MM.1S (cell line): ENCODE data around the gene MINDY3.

Source experiments
- DNase-seq: peaks from one replicate; pipeline ENCODE4 v3.0.0-alpha.2; 2015
- H2AFZ ChIP-seq: fragments of 300-600 bp; sonication (generic); 2 replicates; pipeline ENCODE4 v1.6.0; 2016; ENCODE audit warnings: antibody characterized with exemption, low read length
- H3F3A ChIP-seq: fragments of 300-600 bp; sonication (generic); 2 replicates; pipeline ENCODE4 v1.6.1; 2016; ENCODE audit warnings: mild to moderate bottlenecking, antibody characterized with exemption, low read length, moderate library complexity, mixed read lengths; ENCODE audit not compliant: insufficient read depth
- H3K27ac ChIP-seq: fragments of 300-600 bp; sonication (generic); 2 replicates; pipeline ENCODE4 v1.5.1; 2016; ENCODE audit warnings: mild to moderate bottlenecking, low read length
- H3K27me3 ChIP-seq: fragments of 300-600 bp; sonication (generic); replicated peaks from 2 replicates; pipeline ENCODE4 v1.6.0; 2016; ENCODE audit warnings: low read length; ENCODE audit not compliant: insufficient read depth
- H3K36me3 ChIP-seq: fragments of 300-600 bp; sonication (generic); replicated peaks from 2 replicates; pipeline ENCODE4 v1.6.1; 2016; ENCODE audit warnings: mild to moderate bottlenecking, low read length, mixed read lengths; ENCODE audit not compliant: insufficient read depth
- H3K4me1 ChIP-seq: fragments of 300-600 bp; sonication (generic); 2 replicates; pipeline ENCODE4 v1.6.1; 2016; ENCODE audit warnings: low read length, mixed read lengths
- H3K4me2 ChIP-seq: fragments of 300-600 bp; sonication (generic); 2 replicates; pipeline ENCODE4 v1.6.0; 2016; ENCODE audit warnings: low read depth, low read length
- H3K4me3 ChIP-seq: fragments of 300-600 bp; sonication (generic); 2 replicates; pipeline ENCODE4 v1.5.1; 2016; ENCODE audit warnings: low read length, mixed read lengths
- H3K79me2 ChIP-seq: fragments of 300-600 bp; sonication (generic); 2 replicates; pipeline ENCODE4 v1.6.1; 2016; ENCODE audit warnings: mixed run types, low read length, mixed read lengths
- H3K9ac ChIP-seq: fragments of 300-600 bp; sonication (generic); 2 replicates; pipeline ENCODE4 v1.6.1; 2016; ENCODE audit warnings: low read length, mixed read lengths
- H3K9me2 ChIP-seq: fragments of 300-600 bp; sonication (generic); replicated peaks from 2 replicates; pipeline ENCODE4 v1.6.1; 2016; ENCODE audit warnings: mild to moderate bottlenecking, low read length, mixed read lengths; ENCODE audit not compliant: insufficient read depth
- H3K9me3 ChIP-seq: fragments of 300-600 bp; sonication (generic); replicated peaks from 2 replicates; pipeline ENCODE4 v1.6.1; 2016; ENCODE audit warnings: mild to moderate bottlenecking, low read length, mixed read lengths; ENCODE audit not compliant: insufficient read depth
- H4K20me1 ChIP-seq: fragments of 300-600 bp; sonication (generic); 2 replicates; pipeline ENCODE4 v1.6.1; 2016; ENCODE audit warnings: mild to moderate bottlenecking, low read length, moderate library complexity, mixed read lengths; ENCODE audit not compliant: insufficient read depth
- EZH2 ChIP-seq: fragments of 300-600 bp; sonication (generic); optimal IDR thresholded peaks from 2 replicates; pipeline ENCODE3; 2017; ENCODE audit warnings: low read depth, mild to moderate bottlenecking, antibody characterized with exemption, low read length, mixed read lengths
- EZH2phosphoT487 ChIP-seq: fragments of 300-600 bp; sonication (generic); IDR thresholded peaks from 2 replicates; pipeline ENCODE4 v1.6.1; 2018; ENCODE audit warnings: antibody characterized with exemption, low read length
- TF ChIP-seq, protein P1 (sequence below): fragments of 300-600 bp; sonication (generic); IDR thresholded peaks from 2 replicates; pipeline ENCODE4 v1.5.1; 2016; ENCODE audit warnings: antibody characterized with exemption, low read length, mixed read lengths

MINDY3 gene

DNA sequence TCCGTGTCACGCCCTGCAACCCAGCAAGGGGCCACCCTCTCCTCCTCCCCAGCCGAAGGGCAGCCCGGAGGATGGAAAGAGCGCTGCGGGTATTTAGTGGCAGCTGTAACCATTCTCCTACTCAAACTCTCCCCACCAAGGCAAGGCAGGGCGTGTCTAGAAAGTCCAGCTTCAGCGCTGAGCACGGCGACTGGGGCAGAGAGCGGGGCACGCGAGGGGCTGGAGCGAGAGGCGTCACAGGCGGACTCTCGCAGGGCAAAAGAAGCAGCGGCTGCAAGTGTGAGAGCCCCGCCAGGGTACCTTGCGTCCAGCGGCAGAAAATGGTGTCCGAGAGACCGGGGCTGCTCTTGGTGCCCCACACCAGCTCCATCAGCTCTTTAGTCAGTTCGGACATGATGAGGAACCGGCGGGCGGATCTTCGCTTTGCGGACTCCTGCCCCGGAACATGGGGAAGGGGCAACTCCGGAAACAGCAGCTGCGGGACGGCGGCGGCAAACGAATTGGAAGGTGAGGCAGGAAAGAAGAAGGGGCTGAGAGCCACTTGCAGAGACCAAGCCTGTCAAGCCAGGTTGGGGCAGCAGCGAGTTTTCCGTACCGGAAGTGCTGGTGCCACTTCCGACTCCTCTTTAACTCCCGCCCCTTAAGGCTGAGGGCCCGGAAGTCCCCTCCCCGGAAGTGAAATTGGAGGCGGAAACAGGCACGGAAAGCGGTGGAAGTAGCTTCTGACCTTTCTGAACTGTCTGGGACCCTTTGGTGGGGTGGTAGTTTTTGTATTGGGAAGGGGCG lies at the start of gene MINDY3:
Gene MINDY3, minus strand, starts transcription at position 602 of the 786 bp plus-strand sequence. Its CDS starts 208 bp downstream, at position 394.
- H3F3A ChIP-seq, result peaks cover 8% of the 10 kb centered on the region; the same call in 1 of the 2 replicates
- peak within 1 kb of the TSS; percentile 92 for H3K4me3 ChIP-seq
- H3K27me3 ChIP-seq, result no peaks in the 10 kb centered on the region
- H3K9me2 ChIP-seq, result no peaks in the 10 kb centered on the region
- H3K9me3 ChIP-seq, result no peaks in the 10 kb centered on the region
- H3K4me1 ChIP-seq, result peaks cover 21% of the 10 kb centered on the region
- peaks cover 49% of the 10 kb centered on the region for H3K79me2 ChIP-seq
- H2AFZ ChIP-seq, result peak within 1 kb of the TSS; percentile 94
- H3K27ac ChIP-seq, result peak within 1 kb of the TSS; percentile 63; the same call in 1 of the 2 replicates
- TF ChIP-seq, protein P1, sequence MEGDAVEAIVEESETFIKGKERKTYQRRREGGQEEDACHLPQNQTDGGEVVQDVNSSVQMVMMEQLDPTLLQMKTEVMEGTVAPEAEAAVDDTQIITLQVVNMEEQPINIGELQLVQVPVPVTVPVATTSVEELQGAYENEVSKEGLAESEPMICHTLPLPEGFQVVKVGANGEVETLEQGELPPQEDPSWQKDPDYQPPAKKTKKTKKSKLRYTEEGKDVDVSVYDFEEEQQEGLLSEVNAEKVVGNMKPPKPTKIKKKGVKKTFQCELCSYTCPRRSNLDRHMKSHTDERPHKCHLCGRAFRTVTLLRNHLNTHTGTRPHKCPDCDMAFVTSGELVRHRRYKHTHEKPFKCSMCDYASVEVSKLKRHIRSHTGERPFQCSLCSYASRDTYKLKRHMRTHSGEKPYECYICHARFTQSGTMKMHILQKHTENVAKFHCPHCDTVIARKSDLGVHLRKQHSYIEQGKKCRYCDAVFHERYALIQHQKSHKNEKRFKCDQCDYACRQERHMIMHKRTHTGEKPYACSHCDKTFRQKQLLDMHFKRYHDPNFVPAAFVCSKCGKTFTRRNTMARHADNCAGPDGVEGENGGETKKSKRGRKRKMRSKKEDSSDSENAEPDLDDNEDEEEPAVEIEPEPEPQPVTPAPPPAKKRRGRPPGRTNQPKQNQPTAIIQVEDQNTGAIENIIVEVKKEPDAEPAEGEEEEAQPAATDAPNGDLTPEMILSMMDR, result peak; percentile 2; the same call in 1 of the 2 replicates
- no peak for TF ChIP-seq EZH2phosphoT487
- peak within 1 kb of the TSS; percentile 76 for H3K9ac ChIP-seq
- H3K4me2 ChIP-seq, result peak within 1 kb of the TSS; percentile 60
- H4K20me1 ChIP-seq, result no peaks in the 10 kb centered on the region
- DNase-seq, result peak; percentile 89
- no peaks in the 10 kb centered on the region for H3K36me3 ChIP-seq

DNA sequence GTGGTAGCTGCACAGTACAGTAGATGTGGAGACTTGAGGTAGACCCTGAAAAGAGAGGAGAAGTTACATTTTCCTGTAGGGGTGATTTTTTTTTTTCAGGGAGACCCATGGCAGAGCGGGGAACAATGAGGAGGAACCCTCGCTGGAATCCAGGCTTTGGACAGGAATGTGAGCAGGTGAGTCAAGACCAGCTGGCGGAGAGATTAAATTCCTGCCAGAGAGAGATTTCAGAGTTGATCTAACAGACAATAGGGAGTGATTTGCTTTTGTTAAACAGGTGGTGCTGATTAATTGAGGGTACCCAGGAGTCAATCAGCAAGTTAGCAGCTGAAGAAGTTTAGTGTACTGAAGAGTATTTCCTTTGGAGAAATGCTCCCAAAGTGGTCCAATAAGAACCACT lies 41.6 kb upstream of the MINDY3 start:
- Histone ChIP-seq H3K4me1 (no peaks in the 10 kb centered on the region), H2AFZ (no peak overlapping the region)

DNA sequence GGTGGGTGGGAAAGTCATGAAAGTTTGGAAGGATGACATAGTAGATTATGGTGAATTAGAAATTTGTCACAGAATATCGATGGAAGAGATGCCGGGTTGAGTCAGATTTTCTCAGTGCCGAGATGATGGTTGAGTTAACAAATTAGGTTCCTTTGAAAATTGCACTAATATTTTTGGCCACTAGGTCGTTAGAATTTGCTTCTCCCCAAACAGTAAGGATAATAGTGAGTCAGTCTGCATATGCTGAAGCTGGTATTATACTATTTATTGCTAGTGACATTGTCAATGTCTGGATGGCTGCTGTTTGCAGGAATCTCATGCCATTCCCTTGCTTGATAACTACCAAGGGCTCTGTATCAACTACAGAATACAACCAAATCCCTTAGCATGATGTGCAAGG lies 37.7 kb upstream of the MINDY3 start:
- peak; percentile 42 for DNase-seq
- no peaks in the 10 kb centered on the region for H3K27me3 ChIP-seq
- no peak overlapping the region for H2AFZ ChIP-seq
- no peaks in the 10 kb centered on the region for H3K9me2 ChIP-seq
- H3F3A ChIP-seq, result no peaks in the 10 kb centered on the region
- no peak for TF ChIP-seq EZH2
- TF ChIP-seq, protein P1, result peak; percentile 49
- H4K20me1 ChIP-seq, result no peaks in the 10 kb centered on the region
- no peaks in the 10 kb centered on the region for H3K36me3 ChIP-seq
- H3K4me1 ChIP-seq, result no peaks in the 10 kb centered on the region
- H3K4me3 ChIP-seq, result no peak overlapping the region
- no peak overlapping the region for H3K4me2 ChIP-seq
- H3K79me2 ChIP-seq, result no peaks in the 10 kb centered on the region
- H3K9ac ChIP-seq, result no peak overlapping the region
- no peaks in the 10 kb centered on the region for H3K9me3 ChIP-seq
- no peak overlapping the region for H3K27ac ChIP-seq

More for the DNA sequence above, 41.6 kb upstream of the MINDY3 start:
- no peak overlapping the region for H3K9ac ChIP-seq
- no peak for DNase-seq
- H3K27ac ChIP-seq, result no peak overlapping the region
- H3K79me2 ChIP-seq, result no peaks in the 10 kb centered on the region
- no peak for TF ChIP-seq EZH2phosphoT487
- TF ChIP-seq, protein P1, result no peak
- no peak for TF ChIP-seq EZH2
- H3K9me3 ChIP-seq, result no peaks in the 10 kb centered on the region
- no peaks in the 10 kb centered on the region for H3F3A ChIP-seq
- no peaks in the 10 kb centered on the region for H3K27me3 ChIP-seq
- no peaks in the 10 kb centered on the region for H3K9me2 ChIP-seq
- H3K4me3 ChIP-seq, result no peak overlapping the region
- no peaks in the 10 kb centered on the region for H4K20me1 ChIP-seq
- H3K4me2 ChIP-seq, result no peak overlapping the region
- no peaks in the 10 kb centered on the region for H3K36me3 ChIP-seq
